GM18870 (cell line): Measurements from ENCODE around the gene MIXL1.
"Not testable (repeated sequence)": the region's sequence is repeated elsewhere in the genome, so short reads cannot be mapped to it uniquely, and the experiment has no call there.

Experiments used
- ATAC-seq: cut with Tn5 transposase; IDR thresholded peaks from one replicate; pipeline ENCODE4 v1.9.1; 2021; ENCODE audit warnings: moderate library complexity; ENCODE audit not compliant: unreplicated experiment

The MIXL1 gene

GRCh38 chr1:226223157-226223785 is at the start of gene MIXL1:
Gene MIXL1, plus strand, starts transcription at chr1:226223664. Its CDS starts 18 bp downstream, at chr1:226223682.
- ATAC-seq, result no peak

- no peak for ATAC-seq
Observed at GRCh38 chr1:226176870-226177269, 46.6 kb upstream of the MIXL1 start.

- ATAC-seq, result no peak
Observed at GRCh38 chr1:226181996-226182714, 41.3 kb upstream of the MIXL1 start.

GRCh38 chr1:226185141-226186036 is 38.1 kb upstream of the MIXL1 start:
- ATAC-seq, result no peak

GRCh38 chr1:226186124-226187018 is 37.1 kb upstream of the MIXL1 start, which contains the start of gene ACBD3:
Gene ACBD3, minus strand, starts transcription at chr1:226186741. Its CDS starts 66 bp downstream, at chr1:226186675.
- ATAC-seq, result peak; percentile 84

GRCh38 chr1:226187019-226187322 is 36.5 kb upstream of the MIXL1 start:
- no peak for ATAC-seq

- no peak for ATAC-seq
Observed at GRCh38 chr1:226187380-226187779, 36.1 kb upstream of the MIXL1 start.

GRCh38 chr1:226195144-226195543 is 28.3 kb upstream of the MIXL1 start:
- ATAC-seq, result no peak

- no peak for ATAC-seq
Observed at GRCh38 chr1:226199971-226200370, 23.5 kb upstream of the MIXL1 start.

GRCh38 chr1:226201029-226201593 is 22.4 kb upstream of the MIXL1 start:
- ATAC-seq, result no peak

GRCh38 chr1:226202246-226202645 is 21.2 kb upstream of the MIXL1 start:
- no peak for ATAC-seq

GRCh38 chr1:226202666-226203065 is 20.8 kb upstream of the MIXL1 start:
- not testable (repeated sequence) for ATAC-seq

GRCh38 chr1:226203240-226203639 is 20.2 kb upstream of the MIXL1 start:
- no peak for ATAC-seq

- no peak for ATAC-seq
Observed at GRCh38 chr1:226203655-226204054, 19.8 kb upstream of the MIXL1 start.

GRCh38 chr1:226204198-226204597 is 19.3 kb upstream of the MIXL1 start:
- ATAC-seq, result no peak

- no peak for ATAC-seq
Observed at GRCh38 chr1:226207048-226207447, 16.4 kb upstream of the MIXL1 start.

- no peak for ATAC-seq
Observed at GRCh38 chr1:226209307-226210059, 14.0 kb upstream of the MIXL1 start.

GRCh38 chr1:226210571-226211176 is 12.8 kb upstream of the MIXL1 start:
- ATAC-seq, result no peak

- ATAC-seq, result no peak
Observed at GRCh38 chr1:226211181-226211821, 12.2 kb upstream of the MIXL1 start.
